Erythroblast (primary cell): ENCODE data around the gene RAB40C.

ENCODE experiments used
- DNase-seq, 2 experiments: peaks; one replicate each; lab custom pipeline; 2025; lab: John Stamatoyannopoulos, UW
- GATA1 ChIP-seq: IDR thresholded peaks from 2 replicates; pipeline ENCODE4 v1.6.1; 2011; ENCODE audit warnings: low read depth, mild to moderate bottlenecking, control low read depth, low read length, moderate library complexity
- POLR2A ChIP-seq: IDR thresholded peaks from 2 replicates; pipeline ENCODE4 v1.6.1; 2011; ENCODE audit warnings: mild to moderate bottlenecking, low read length

The RAB40C gene

GRCh38 chr16:627454-628239 is 37.8 kb downstream of the RAB40C start:
- no peak for TF ChIP-seq POLR2A
- no peak for TF ChIP-seq GATA1

GRCh38 chr16:628321-629061 is 38.6 kb downstream of the RAB40C start:
- DNase-seq, result no peak

More at GRCh38 chr16:627454-628239, 37.8 kb downstream of the RAB40C start:
- peak in 1 of 2 experiments; percentile 62 for DNase-seq

GRCh38 chr16:629185-629832 is 39.4 kb downstream of the RAB40C start:
- no peak for TF ChIP-seq GATA1
- TF ChIP-seq POLR2A, result no peak
- no peak for DNase-seq

More at GRCh38 chr16:628321-629061, 38.6 kb downstream of the RAB40C start:
- TF ChIP-seq POLR2A (no peak), GATA1 (no peak)

GRCh38 chr16:629833-630248 is 40.0 kb downstream of the RAB40C start:
- DNase-seq, result no peak
- no peak for TF ChIP-seq GATA1
- TF ChIP-seq POLR2A, result no peak

- TF ChIP-seq POLR2A (no peak), GATA1 (no peak)
- no peak for DNase-seq
These were observed 40.5 kb downstream of the RAB40C start for GRCh38 chr16:630249-630814.

- peak; percentile 40 to 42 for DNase-seq
- TF ChIP-seq GATA1 (no peak), POLR2A (no peak)
These were observed 41.0 kb downstream of the RAB40C start, which contains the start of gene WFIKKN1 for GRCh38 chr16:630815-631405. Gene WFIKKN1, plus strand, starts transcription at chr16:630985. Its CDS starts 269 bp downstream, at chr16:631254.

GRCh38 chr16:631808-632358 is 42.0 kb downstream of the RAB40C start:
- no peak for TF ChIP-seq POLR2A
- TF ChIP-seq GATA1, result no peak
- no peak for DNase-seq

- TF ChIP-seq GATA1 (no peak), POLR2A (no peak)
- DNase-seq, result no peak
These were observed 42.8 kb downstream of the RAB40C start for GRCh38 chr16:632486-633335.

GRCh38 chr16:633336-634050 is 43.6 kb downstream of the RAB40C start:
- DNase-seq, result no peak
- TF ChIP-seq POLR2A, result no peak
- TF ChIP-seq GATA1, result no peak

- no peak for TF ChIP-seq POLR2A
- no peak for TF ChIP-seq GATA1
- no peak for DNase-seq
These were observed 44.3 kb downstream of the RAB40C start for GRCh38 chr16:634051-634670.

GRCh38 chr16:634996-635395 is 45.1 kb downstream of the RAB40C start:
- TF ChIP-seq GATA1 (no peak), POLR2A (no peak)
- no peak for DNase-seq

- DNase-seq, result peak in 1 of 2 experiments; percentile 30
- TF ChIP-seq GATA1, result no peak
- no peak for TF ChIP-seq POLR2A
These were observed 45.8 kb downstream of the RAB40C start for GRCh38 chr16:635573-636205.
